Neural cell (in vitro differentiated cells): ENCODE measurements around the gene RPL22.

Experiments
- EP300 ChIP-seq: fragments of 450-650 bp; conservative IDR thresholded peaks from 2 replicates; pipeline ENCODE4 v1.6.1; 2014; ENCODE audit warnings: antibody characterized with exemption, mild to moderate bottlenecking, moderate library complexity; ENCODE audit not compliant: poor library complexity, severe bottlenecking
- EZH2 ChIP-seq: fragments of 200-600, 300-800 bp; shearing (Covaris generic), sonication (generic); IDR thresholded peaks from 2 replicates; pipeline ENCODE4 v1.6.1; 2014; ENCODE audit warnings: antibody characterized with exemption, low read length, borderline replicate concordance, mild to moderate bottlenecking; ENCODE audit not compliant: insufficient read depth, poor library complexity, severe bottlenecking
- SMC3 ChIP-seq: fragments of 450-650 bp; conservative IDR thresholded peaks from 2 replicates; pipeline ENCODE4 v1.6.1; 2014; ENCODE audit warnings: antibody characterized with exemption, mild to moderate bottlenecking, moderate library complexity; ENCODE audit not compliant: poor library complexity
- TAF1 ChIP-seq: IDR thresholded peaks from 2 replicates; pipeline ENCODE4 v1.6.1; 2012; ENCODE audit warnings: low read depth
- TF ChIP-seq, protein P1 (sequence below): fragments of 450-650 bp; IDR thresholded peaks from 2 replicates; pipeline ENCODE4 v1.5.1; 2014; ENCODE audit warnings: antibody characterized with exemption, mild to moderate bottlenecking, moderate library complexity; ENCODE audit not compliant: poor library complexity, severe bottlenecking
- TF ChIP-seq, protein P2 (sequence below): IDR thresholded peaks from 2 replicates; pipeline ENCODE4 v1.6.1; 2012; ENCODE audit warnings: borderline replicate concordance

DNA sequence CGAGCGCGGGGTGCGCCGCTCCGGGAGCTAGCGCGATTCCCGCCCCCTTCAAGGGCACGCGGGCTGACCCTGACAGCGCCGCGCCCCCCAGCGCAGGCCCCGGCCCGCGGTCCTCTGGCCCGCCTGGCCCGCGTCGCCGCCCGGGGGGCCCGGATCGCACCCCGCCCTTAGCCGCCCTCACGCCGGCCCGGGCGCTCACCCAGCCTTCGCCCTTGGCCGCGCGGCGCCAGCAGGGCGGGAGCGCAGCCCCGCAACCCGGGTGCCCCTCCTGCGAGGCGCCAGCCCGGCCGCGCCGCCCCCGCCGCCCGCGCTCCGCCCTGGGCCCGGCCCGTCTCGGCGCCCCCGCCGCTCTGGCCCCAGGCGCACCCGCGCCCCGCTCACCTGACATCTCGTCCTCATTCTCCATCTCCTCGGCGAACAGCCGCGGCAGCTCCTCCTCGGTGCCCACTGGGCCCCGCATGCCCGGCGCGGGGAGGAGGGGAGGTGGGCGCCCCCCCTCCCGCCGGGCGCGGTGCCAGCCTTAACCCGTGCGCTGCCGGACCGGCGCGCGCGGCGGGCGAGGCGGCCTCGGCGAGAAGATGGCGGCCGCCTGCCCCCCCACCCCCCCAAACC, 19.7 kb downstream of the RPL22 start:
- no peak for TF ChIP-seq EP300
- TF ChIP-seq, protein P1, sequence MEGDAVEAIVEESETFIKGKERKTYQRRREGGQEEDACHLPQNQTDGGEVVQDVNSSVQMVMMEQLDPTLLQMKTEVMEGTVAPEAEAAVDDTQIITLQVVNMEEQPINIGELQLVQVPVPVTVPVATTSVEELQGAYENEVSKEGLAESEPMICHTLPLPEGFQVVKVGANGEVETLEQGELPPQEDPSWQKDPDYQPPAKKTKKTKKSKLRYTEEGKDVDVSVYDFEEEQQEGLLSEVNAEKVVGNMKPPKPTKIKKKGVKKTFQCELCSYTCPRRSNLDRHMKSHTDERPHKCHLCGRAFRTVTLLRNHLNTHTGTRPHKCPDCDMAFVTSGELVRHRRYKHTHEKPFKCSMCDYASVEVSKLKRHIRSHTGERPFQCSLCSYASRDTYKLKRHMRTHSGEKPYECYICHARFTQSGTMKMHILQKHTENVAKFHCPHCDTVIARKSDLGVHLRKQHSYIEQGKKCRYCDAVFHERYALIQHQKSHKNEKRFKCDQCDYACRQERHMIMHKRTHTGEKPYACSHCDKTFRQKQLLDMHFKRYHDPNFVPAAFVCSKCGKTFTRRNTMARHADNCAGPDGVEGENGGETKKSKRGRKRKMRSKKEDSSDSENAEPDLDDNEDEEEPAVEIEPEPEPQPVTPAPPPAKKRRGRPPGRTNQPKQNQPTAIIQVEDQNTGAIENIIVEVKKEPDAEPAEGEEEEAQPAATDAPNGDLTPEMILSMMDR, result no peak
- TF ChIP-seq, protein P2, sequence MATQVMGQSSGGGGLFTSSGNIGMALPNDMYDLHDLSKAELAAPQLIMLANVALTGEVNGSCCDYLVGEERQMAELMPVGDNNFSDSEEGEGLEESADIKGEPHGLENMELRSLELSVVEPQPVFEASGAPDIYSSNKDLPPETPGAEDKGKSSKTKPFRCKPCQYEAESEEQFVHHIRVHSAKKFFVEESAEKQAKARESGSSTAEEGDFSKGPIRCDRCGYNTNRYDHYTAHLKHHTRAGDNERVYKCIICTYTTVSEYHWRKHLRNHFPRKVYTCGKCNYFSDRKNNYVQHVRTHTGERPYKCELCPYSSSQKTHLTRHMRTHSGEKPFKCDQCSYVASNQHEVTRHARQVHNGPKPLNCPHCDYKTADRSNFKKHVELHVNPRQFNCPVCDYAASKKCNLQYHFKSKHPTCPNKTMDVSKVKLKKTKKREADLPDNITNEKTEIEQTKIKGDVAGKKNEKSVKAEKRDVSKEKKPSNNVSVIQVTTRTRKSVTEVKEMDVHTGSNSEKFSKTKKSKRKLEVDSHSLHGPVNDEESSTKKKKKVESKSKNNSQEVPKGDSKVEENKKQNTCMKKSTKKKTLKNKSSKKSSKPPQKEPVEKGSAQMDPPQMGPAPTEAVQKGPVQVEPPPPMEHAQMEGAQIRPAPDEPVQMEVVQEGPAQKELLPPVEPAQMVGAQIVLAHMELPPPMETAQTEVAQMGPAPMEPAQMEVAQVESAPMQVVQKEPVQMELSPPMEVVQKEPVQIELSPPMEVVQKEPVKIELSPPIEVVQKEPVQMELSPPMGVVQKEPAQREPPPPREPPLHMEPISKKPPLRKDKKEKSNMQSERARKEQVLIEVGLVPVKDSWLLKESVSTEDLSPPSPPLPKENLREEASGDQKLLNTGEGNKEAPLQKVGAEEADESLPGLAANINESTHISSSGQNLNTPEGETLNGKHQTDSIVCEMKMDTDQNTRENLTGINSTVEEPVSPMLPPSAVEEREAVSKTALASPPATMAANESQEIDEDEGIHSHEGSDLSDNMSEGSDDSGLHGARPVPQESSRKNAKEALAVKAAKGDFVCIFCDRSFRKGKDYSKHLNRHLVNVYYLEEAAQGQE, result no peak
- TF ChIP-seq TAF1, result no peak
- TF ChIP-seq SMC3, result no peak
- no peak for TF ChIP-seq EZH2
